Activated T-helper 17 cell treated with anti-CD3 and anti-CD28 coated beads, Interleukin-2, amount 50 U/mL, for 72 hours (primary cell): ENCODE measurements around the gene UNC79. TPM values are rescaled to one million over a fixed set of nuclear protein-coding genes. Genes with fewer than 3 reads are reported as not detected.

ENCODE experiments used
- ATAC-seq: fragments of 150-1000 bp; cut with Tn5 transposase; replicated peaks from 2 replicates; pipeline ENCODE4 v1.10.0; 2021; ENCODE audit warnings: mild to moderate bottlenecking, moderate library complexity
- H3K27ac Mint-ChIP-seq: one replicate; pipeline ENCODE4 v1.8.0; 2022; ENCODE audit warnings: mixed read lengths
- H3K27me3 Mint-ChIP-seq: one replicate; pipeline ENCODE4 v1.8.0; 2022; ENCODE audit warnings: mixed read lengths
- H3K36me3 Mint-ChIP-seq: one replicate; pipeline ENCODE4 v1.8.0; 2022; ENCODE audit warnings: low read depth, mild to moderate bottlenecking, mixed read lengths
- H3K4me1 Mint-ChIP-seq: one replicate; pipeline ENCODE4 v1.8.0; 2022; ENCODE audit warnings: mixed read lengths
- H3K4me3 Mint-ChIP-seq: one replicate; pipeline ENCODE4 v1.8.0; 2022; ENCODE audit warnings: mild to moderate bottlenecking, mixed read lengths
- H3K9me3 Mint-ChIP-seq: one replicate; pipeline ENCODE4 v1.8.0; 2022; ENCODE audit warnings: mixed read lengths
- total RNA-seq, 2 donors: library from RNA; stranded (reverse); gene quantifications; one replicate each; pipeline ENCODE4 v1.2.3, GENCODE V29; 2022

UNC79 gene
- total RNA-seq, 2 donors from 2014 or later, result 0.05 TPM; not detected in 1

GRCh38 chr14:93546642-93547041 is 115.9 kb downstream of the UNC79 start:
- H3K9me3 Mint-ChIP-seq, result no peaks in the 10 kb centered on the region
- H3K36me3 Mint-ChIP-seq, result no peaks in the 10 kb centered on the region
- H3K4me1 Mint-ChIP-seq, result no peaks in the 10 kb centered on the region
- no peak overlapping the region for H3K4me3 Mint-ChIP-seq
- H3K27me3 Mint-ChIP-seq, result peaks cover 33% of the 10 kb centered on the region
- no peak overlapping the region for H3K27ac Mint-ChIP-seq
- no peak for ATAC-seq

DNA sequence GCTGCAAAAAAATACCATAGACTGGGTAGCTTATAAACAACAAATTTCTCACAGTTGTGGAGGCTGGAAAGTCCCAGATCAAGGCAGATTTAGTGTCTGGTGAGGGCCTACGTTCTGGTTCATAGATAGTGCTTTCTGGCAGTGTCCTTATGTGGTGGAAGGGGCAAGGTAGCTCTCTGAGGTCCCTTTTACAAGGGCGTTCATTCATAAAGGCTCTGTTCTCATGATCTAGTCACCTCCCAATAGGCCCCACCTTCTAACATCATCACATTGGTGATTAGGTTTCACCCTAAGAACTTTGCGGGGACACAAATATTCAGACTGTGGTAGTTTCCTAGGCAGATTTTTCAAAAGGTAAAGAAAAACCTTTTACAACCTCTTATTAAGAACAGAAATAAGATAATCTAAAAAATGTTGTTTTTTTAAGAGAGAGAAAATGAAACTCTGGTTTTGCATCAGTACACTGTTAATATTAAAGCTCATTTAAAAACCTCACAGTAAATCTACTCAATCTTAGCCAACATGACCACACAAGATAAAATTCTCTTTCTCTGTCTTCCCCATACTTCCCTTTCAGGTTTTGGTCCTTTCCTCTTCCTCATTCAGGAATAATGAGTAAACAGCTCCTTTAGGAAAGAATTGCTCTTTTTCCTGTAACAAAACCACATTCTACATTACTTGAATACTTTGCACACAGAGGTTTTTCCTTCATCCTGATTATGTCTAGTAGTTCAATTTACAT is 117.5 kb downstream of the UNC79 start:
- H3K9me3 Mint-ChIP-seq, result no peaks in the 10 kb centered on the region
- H3K27me3 Mint-ChIP-seq, result peaks cover 37% of the 10 kb centered on the region
- ATAC-seq, result no peak
- no peak overlapping the region for H3K4me3 Mint-ChIP-seq
- no peak overlapping the region for H3K27ac Mint-ChIP-seq
- H3K4me1 Mint-ChIP-seq, result no peaks in the 10 kb centered on the region
- no peaks in the 10 kb centered on the region for H3K36me3 Mint-ChIP-seq

DNA sequence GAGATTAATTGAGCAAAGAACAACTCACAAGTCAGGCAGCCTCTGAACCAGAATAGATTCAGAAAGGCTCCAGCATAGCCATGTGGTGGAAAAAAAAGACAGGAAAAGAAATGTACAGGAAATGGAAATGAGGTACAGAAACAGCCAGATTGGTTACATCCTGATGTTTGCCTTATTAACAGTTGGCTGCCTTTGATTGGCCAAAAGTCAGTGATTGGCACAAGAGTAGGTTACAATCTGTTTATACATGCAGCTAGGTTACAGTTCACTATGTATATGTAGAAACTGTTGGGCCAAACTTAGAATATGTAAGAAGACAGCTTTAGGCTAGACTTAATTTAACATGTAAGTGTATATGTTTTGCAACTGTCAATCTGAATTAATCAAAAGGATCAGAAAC is 118.9 kb downstream of the UNC79 start:
- Mint-ChIP-seq H3K4me1 (no peaks in the 10 kb centered on the region), H3K27ac (no peak overlapping the region), H3K4me3 (no peak overlapping the region), H3K36me3 (no peaks in the 10 kb centered on the region), H3K9me3 (no peaks in the 10 kb centered on the region), H3K27me3 (peaks cover 28% of the 10 kb centered on the region)
- ATAC-seq, result no peak

- H3K4me1 Mint-ChIP-seq, result no peaks in the 10 kb centered on the region
- no peak for ATAC-seq
These were observed 134.2 kb downstream of the UNC79 start for GRCh38 chr14:93564918-93565317.

GRCh38 chr14:93566065-93566693 is 135.4 kb downstream of the UNC79 start:
- no peaks in the 10 kb centered on the region for H3K4me1 Mint-ChIP-seq
- H3K36me3 Mint-ChIP-seq, result no peaks in the 10 kb centered on the region
- peaks cover 22% of the 10 kb centered on the region for H3K27me3 Mint-ChIP-seq
- no peaks in the 10 kb centered on the region for H3K9me3 Mint-ChIP-seq
- H3K4me3 Mint-ChIP-seq, result no peak overlapping the region
- no peak overlapping the region for H3K27ac Mint-ChIP-seq
- no peak for ATAC-seq

More at GRCh38 chr14:93564918-93565317, 134.2 kb downstream of the UNC79 start:
- H3K36me3 Mint-ChIP-seq, result no peaks in the 10 kb centered on the region
- H3K4me3 Mint-ChIP-seq, result no peak overlapping the region
- H3K9me3 Mint-ChIP-seq, result no peaks in the 10 kb centered on the region
- peaks cover 27% of the 10 kb centered on the region for H3K27me3 Mint-ChIP-seq
- no peak overlapping the region for H3K27ac Mint-ChIP-seq

DNA sequence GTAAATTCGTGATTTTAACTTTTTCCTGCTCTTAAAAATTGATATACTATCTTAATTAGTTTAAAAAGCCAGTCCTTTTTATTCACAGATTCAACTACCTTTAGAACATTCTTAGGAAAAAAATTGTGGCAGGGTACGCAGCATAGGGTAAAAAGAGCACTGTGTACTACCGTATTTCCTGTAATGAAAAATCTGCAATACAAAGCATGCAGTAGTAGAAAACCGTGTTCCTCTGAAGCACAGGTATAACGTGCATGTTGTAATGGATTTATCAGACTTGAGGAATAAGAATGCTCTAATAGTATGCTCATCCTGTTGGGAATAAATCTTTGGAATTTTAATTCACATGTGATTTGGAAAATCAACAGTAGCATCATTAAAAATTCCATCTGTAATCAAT is 140.5 kb downstream of the UNC79 start:
- Mint-ChIP-seq H3K9me3 (no peaks in the 10 kb centered on the region), H3K4me1 (no peaks in the 10 kb centered on the region), H3K4me3 (no peak overlapping the region), H3K27me3 (peaks cover 19% of the 10 kb centered on the region), H3K36me3 (no peaks in the 10 kb centered on the region), H3K27ac (no peak overlapping the region)
- ATAC-seq, result no peak

- ATAC-seq, result no peak
- Mint-ChIP-seq H3K27me3 (peaks cover 8% of the 10 kb centered on the region), H3K4me1 (no peaks in the 10 kb centered on the region), H3K27ac (no peak overlapping the region), H3K9me3 (no peaks in the 10 kb centered on the region), H3K36me3 (no peaks in the 10 kb centered on the region), H3K4me3 (no peak overlapping the region)
These were observed 148.4 kb downstream of the UNC79 start for GRCh38 chr14:93579178-93579577.

DNA sequence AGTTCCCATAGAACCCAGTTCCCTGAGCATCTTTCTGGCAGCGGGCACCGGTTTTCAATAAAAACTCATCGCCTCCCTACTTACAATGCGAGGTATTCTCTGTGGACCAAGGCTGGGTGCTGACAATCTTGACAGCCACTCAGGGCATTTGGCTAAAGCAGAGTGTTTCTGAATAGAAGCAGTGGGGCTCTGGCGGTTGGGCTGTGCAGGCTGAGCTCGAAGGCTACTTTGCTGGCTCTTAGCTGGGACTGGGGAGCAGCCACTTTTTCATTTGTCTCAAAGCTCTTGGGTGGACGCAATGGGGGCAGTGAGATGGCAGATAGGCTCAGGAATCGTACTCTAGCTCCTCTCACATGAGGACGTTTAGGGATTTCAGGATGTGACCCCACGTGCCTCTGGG is 151.8 kb downstream of the UNC79 start:
- H3K27ac Mint-ChIP-seq, result no peak overlapping the region
- no peak for ATAC-seq
- no peak overlapping the region for H3K4me3 Mint-ChIP-seq
- H3K27me3 Mint-ChIP-seq, result peaks cover 13% of the 10 kb centered on the region
- no peaks in the 10 kb centered on the region for H3K36me3 Mint-ChIP-seq
- H3K9me3 Mint-ChIP-seq, result no peaks in the 10 kb centered on the region
- no peaks in the 10 kb centered on the region for H3K4me1 Mint-ChIP-seq

DNA sequence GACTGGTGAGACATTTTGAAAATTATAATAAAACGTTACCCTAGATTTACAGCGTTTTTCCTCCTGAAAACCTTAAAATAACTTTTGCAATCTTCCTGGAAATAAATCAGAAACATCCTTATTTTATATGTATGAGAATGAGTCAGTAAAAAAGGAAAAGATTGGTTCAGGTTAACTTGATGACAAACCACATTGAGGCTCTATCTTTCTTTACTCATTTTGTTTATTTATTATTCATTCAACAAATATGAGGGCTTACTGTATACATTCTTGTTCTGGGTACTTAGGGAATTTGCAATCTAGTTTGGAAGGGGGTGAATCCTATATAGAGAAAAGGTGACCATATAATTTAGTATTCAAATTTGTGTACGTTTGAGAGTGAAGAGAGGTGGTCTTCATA is 156.6 kb downstream of the UNC79 start:
- Mint-ChIP-seq H3K27me3 (peaks cover 31% of the 10 kb centered on the region), H3K4me3 (no peak overlapping the region), H3K36me3 (no peaks in the 10 kb centered on the region), H3K27ac (no peak overlapping the region), H3K9me3 (no peaks in the 10 kb centered on the region), H3K4me1 (no peaks in the 10 kb centered on the region)
- ATAC-seq, result no peak

DNA sequence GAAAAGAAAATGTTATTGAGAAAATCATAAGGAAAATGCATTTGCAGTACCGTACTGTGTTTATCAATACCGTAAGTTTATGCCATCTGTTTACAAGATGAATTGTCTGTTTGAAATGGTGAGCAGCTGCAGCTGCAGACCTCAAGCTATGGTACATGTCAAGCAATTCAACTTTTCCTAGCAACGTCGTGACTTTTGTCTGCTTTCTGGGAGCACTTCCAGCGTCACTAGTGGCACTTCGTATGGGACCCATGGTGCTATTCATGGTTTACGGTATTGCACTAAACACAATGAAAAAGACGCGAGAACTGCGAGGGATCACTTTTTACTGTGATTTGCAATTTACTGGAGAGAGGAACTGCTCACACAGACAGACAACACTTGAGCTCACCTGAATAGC is 160.8 kb downstream of the UNC79 start:
- H3K27me3 Mint-ChIP-seq, result peaks cover 34% of the 10 kb centered on the region
- no peaks in the 10 kb centered on the region for H3K36me3 Mint-ChIP-seq
- no peaks in the 10 kb centered on the region for H3K9me3 Mint-ChIP-seq
- H3K4me1 Mint-ChIP-seq, result no peaks in the 10 kb centered on the region
- no peak overlapping the region for H3K4me3 Mint-ChIP-seq
- no peak for ATAC-seq
- H3K27ac Mint-ChIP-seq, result no peak overlapping the region

GRCh38 chr14:93592786-93593185 is 162.0 kb downstream of the UNC79 start:
- Mint-ChIP-seq H3K4me1 (no peaks in the 10 kb centered on the region), H3K27ac (no peak overlapping the region), H3K4me3 (no peak overlapping the region), H3K9me3 (no peaks in the 10 kb centered on the region), H3K36me3 (no peaks in the 10 kb centered on the region), H3K27me3 (peaks cover 32% of the 10 kb centered on the region)
- no peak for ATAC-seq

DNA sequence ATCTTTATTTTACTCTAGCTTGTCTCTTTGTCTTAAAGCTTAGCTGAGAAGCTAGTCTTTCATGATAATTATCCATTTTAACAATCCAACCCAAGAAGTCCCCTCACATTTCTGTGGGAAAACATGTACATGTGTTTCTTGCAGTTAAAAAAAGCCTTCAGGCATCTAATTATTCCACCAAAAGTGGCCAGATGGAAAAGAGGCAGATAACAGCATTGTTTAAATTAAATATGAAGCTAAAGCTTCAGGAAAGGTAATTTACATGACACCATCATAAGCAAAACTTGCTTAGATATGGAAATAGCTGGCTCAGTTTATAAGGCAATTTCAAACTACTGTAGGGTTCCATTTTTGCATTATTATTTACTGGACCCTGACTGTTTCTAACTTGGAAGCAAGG is 175.4 kb downstream of the UNC79 start:
- no peaks in the 10 kb centered on the region for H3K36me3 Mint-ChIP-seq
- H3K9me3 Mint-ChIP-seq, result peaks cover 4% of the 10 kb centered on the region
- no peak for ATAC-seq
- H3K4me3 Mint-ChIP-seq, result no peak overlapping the region
- H3K4me1 Mint-ChIP-seq, result no peaks in the 10 kb centered on the region
- H3K27me3 Mint-ChIP-seq, result peaks cover 26% of the 10 kb centered on the region
- H3K27ac Mint-ChIP-seq, result no peak overlapping the region

- Mint-ChIP-seq H3K4me1 (no peaks in the 10 kb centered on the region), H3K27me3 (peaks cover 10% of the 10 kb centered on the region), H3K36me3 (no peaks in the 10 kb centered on the region), H3K4me3 (no peak overlapping the region), H3K9me3 (no peaks in the 10 kb centered on the region), H3K27ac (no peak overlapping the region)
- no peak for ATAC-seq
These were observed 188.5 kb downstream of the UNC79 start for GRCh38 chr14:93619176-93619793.

- no peak for ATAC-seq
- Mint-ChIP-seq H3K27me3 (peaks cover 27% of the 10 kb centered on the region), H3K27ac (no peak overlapping the region), H3K4me3 (no peak overlapping the region), H3K9me3 (no peaks in the 10 kb centered on the region), H3K4me1 (no peaks in the 10 kb centered on the region), H3K36me3 (no peaks in the 10 kb centered on the region)
These were observed 197.3 kb downstream of the UNC79 start for GRCh38 chr14:93628048-93628447.

DNA sequence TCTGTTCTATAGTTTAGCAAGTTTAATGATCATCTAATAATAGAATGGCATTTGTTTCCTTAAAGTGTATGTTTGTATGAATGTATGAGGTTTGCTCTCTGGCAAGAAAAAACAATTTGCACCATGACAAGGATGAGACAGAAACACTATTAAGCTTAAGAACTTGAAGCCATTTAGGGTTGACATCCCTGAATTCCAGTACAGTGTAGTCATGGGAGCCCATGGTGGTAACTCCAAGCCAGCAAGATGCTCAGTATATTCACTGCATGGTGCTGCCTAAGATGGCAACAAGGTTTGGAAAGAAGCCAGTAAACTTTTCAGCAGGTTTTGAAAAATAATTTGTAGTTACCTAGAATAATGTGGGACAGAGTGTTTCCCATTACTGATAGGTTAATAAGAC is 198.9 kb downstream of the UNC79 start:
- Mint-ChIP-seq H3K9me3 (no peaks in the 10 kb centered on the region), H3K27ac (no peak overlapping the region), H3K4me1 (no peaks in the 10 kb centered on the region), H3K27me3 (peaks cover 27% of the 10 kb centered on the region), H3K36me3 (no peaks in the 10 kb centered on the region), H3K4me3 (no peak overlapping the region)
- no peak for ATAC-seq
